Heart left ventricle (tissue), 13 donors: Measurements from ENCODE around the gene C2orf42.

Experiments used
- CTCF ChIP-seq, 12 donors: fragments of 200-600 bp; sonication (generic) in 4 of 12; IDR thresholded peaks; one replicate each; pipeline versions ENCODE4 v1.5.0 to v1.8.0; 2018 to 2022; ENCODE audit warnings: antibody characterized with exemption in 12 of 12, mild to moderate bottlenecking in 5 of 12
- POLR2A ChIP-seq, 2 donors: fragments of 450-650 bp; IDR thresholded peaks; one replicate each; pipeline ENCODE4 v1.6.1; 2017; ENCODE audit warnings: antibody characterized with exemption in 2 of 2, mild to moderate bottlenecking in 2 of 2, moderate library complexity in 2 of 2
- donor health status: ischemic (EF 13 %, LVEDD 7.1; RV severe dilation, severe dysfunction).
- donor health status: DM: no; HTN: yes; CAD: no.
- donor health status: DM: no; HTN: no; CAD: no.
- donor health status: ischemic (EF 25% LVEDD 6.9; RV normal size, moderate dysfunction).
- donor health status: ischemic (EF 25% LVEDD 5.7; RV mildly dilated, moderate dysfunction).
- donor health status: ischemic (EF 35%, LVEDD 5.7; RV mildly dilated, moderate dysfunction).
- donor health status: nonischemic (EF 11% LVEDD 7.7; RV severe dilation, severe dysfunction).
- donor health status: DM: yes; HTN: yes; CAD: no.
- donor health status: PGD.
- donor health status: ischemic (EF 29% LVEDD 5.4; RV normal size, mild dysfunction).
- donor health status: nonischemic (EF 23%, LVEDD 6.1; RV moderate dilation, normal function).

DNA sequence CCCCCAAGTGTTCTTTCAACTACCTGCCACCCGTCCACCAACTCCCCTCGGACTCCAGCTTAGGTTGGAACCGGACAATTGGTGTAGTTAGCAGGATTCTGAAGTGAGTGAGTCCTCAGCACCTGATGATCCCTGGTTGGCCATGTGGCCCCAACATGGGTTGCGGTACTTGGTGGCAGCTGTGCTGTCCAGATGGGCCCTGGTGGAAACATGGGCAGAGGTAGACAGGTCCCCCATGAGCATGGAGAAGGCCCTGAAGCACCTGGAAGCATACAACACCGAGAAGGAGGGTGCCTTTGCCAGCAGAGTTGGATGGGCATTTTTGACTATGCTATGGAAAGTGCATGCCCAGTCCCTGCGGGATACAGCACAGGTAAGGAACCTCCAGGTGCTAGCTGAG lies 11.0 kb upstream of the C2orf42 start:
- TF ChIP-seq CTCF (IDR thresholded peaks at IDR 0.05) = no peak
- no peak for TF ChIP-seq POLR2A (IDR thresholded peaks at IDR 0.05)
